ENCODE measurements around the gene MOCS1. TPM values are rescaled to one million over a fixed set of nuclear protein-coding genes. Genes with fewer than 3 reads are reported as not detected.

Gene MOCS1
- total and polyA plus RNA-seq, 9 donors, result 4.5 to 7.6 (median 5.8) TPM

- Histone ChIP-seq H3K4me3 (ENCODE audit: low read length) (no peak overlapping the region), H3K4me1 (ENCODE audit: control insufficient read depth, insufficient read depth, low read length) (peaks cover 16% of the 10 kb centered on the region), H3K27me3 (ENCODE audit: control insufficient read depth, insufficient read depth, low read length) (no peaks in the 10 kb centered on the region), H3K27ac (ENCODE audit: low read length) (no peak overlapping the region), H3K36me3 (ENCODE audit: control insufficient read depth, insufficient read depth, low read length) (no peaks in the 10 kb centered on the region), H3K9me3 (replicated peaks; ENCODE audit: control insufficient read depth, low read depth, low read length) (no peaks in the 10 kb centered on the region)
- no CpG with 5 or more reads among the region's 3 CpGs for WGBS (ENCODE audit: insufficient coverage)
- DNase-seq, result no peak
These were observed 3.5 kb upstream of the MOCS1 start for GRCh38 chr6:39937686-39938333.

- no peak overlapping the region for H3K4me3 ChIP-seq (ENCODE audit: low read length)
- H3K4me1 ChIP-seq (ENCODE audit: control insufficient read depth, insufficient read depth, low read length), result peaks cover 16% of the 10 kb centered on the region
- no peak overlapping the region for H3K27ac ChIP-seq (ENCODE audit: low read length)
- H3K36me3 ChIP-seq (ENCODE audit: control insufficient read depth, insufficient read depth, low read length), result no peaks in the 10 kb centered on the region
- WGBS (ENCODE audit: insufficient coverage), result 70% methylated on average over 1 of the region's 1 CpG
- no peaks in the 10 kb centered on the region for H3K9me3 ChIP-seq (replicated peaks; ENCODE audit: control insufficient read depth, low read depth, low read length)
- no peak for DNase-seq
- H3K27me3 ChIP-seq (ENCODE audit: control insufficient read depth, insufficient read depth, low read length), result no peaks in the 10 kb centered on the region
These were observed 2.6 kb upstream of the MOCS1 start for GRCh38 chr6:39936857-39937256.

- no peaks in the 10 kb centered on the region for H3K27me3 ChIP-seq (ENCODE audit: control insufficient read depth, insufficient read depth, low read length)
- H3K9me3 ChIP-seq (replicated peaks; ENCODE audit: control insufficient read depth, low read depth, low read length), result no peaks in the 10 kb centered on the region
- peak; percentile 77 for DNase-seq
- no peaks in the 10 kb centered on the region for H3K36me3 ChIP-seq (ENCODE audit: control insufficient read depth, insufficient read depth, low read length)
- H3K4me1 ChIP-seq (ENCODE audit: control insufficient read depth, insufficient read depth, low read length), result peaks cover 16% of the 10 kb centered on the region
- WGBS (ENCODE audit: insufficient coverage), result 20% methylated on average over 1 of the region's 2 CpGs
- no peak overlapping the region for H3K4me3 ChIP-seq (ENCODE audit: low read length)
- no peak overlapping the region for H3K27ac ChIP-seq (ENCODE audit: low read length)
These were observed 979 bp upstream of the MOCS1 start for GRCh38 chr6:39935241-39935640.

- peaks cover 13% of the 10 kb centered on the region for H3K4me1 ChIP-seq (ENCODE audit: control insufficient read depth, insufficient read depth, low read length)
- no peak overlapping the region for H3K27ac ChIP-seq (ENCODE audit: low read length)
- H3K4me3 ChIP-seq (ENCODE audit: low read length), result peak overlapping the region; percentile 57
- WGBS (ENCODE audit: insufficient coverage), result 6% methylated on average over 7 of the region's 9 CpGs
- no peak for DNase-seq
- H3K9me3 ChIP-seq (replicated peaks; ENCODE audit: control insufficient read depth, low read depth, low read length), result no peaks in the 10 kb centered on the region
- H3K27me3 ChIP-seq (ENCODE audit: control insufficient read depth, insufficient read depth, low read length), result no peaks in the 10 kb centered on the region
- no peaks in the 10 kb centered on the region for H3K36me3 ChIP-seq (ENCODE audit: control insufficient read depth, insufficient read depth, low read length)
These were observed 562 bp downstream of the MOCS1 start for GRCh38 chr6:39933669-39934130.

DNA sequence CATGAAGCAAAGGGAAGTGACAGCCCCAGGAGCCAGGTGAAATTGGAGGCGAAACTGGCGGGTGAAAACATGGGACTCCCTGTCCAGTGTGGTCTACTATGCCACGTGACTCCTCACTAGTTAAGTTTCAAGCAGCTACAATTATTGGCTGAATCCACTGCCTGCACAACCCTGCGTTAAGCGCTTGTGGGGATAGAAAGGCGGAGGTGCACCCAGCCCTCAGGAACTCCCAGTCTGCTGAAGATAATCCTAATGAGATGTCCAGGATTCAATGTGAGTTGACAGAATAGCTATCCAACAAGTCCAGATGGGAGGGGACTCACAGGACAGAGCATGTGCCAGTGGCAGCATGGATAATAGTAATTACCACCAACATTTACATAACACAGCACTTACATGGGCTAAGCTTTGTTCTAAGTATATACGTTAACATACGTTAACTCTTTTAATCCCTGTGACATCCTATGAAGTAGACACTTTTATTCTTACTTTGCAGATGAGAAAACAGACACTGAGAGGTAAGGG is 1.8 kb downstream of the MOCS1 start:
- H3K4me1 ChIP-seq (ENCODE audit: control insufficient read depth, insufficient read depth, low read length), result peaks cover 11% of the 10 kb centered on the region
- H3K4me3 ChIP-seq (ENCODE audit: low read length), result no peak overlapping the region
- no peaks in the 10 kb centered on the region for H3K36me3 ChIP-seq (ENCODE audit: control insufficient read depth, insufficient read depth, low read length)
- no peak for DNase-seq
- H3K27ac ChIP-seq (ENCODE audit: low read length), result no peak overlapping the region
- H3K27me3 ChIP-seq (ENCODE audit: control insufficient read depth, insufficient read depth, low read length), result no peaks in the 10 kb centered on the region
- H3K9me3 ChIP-seq (replicated peaks; ENCODE audit: control insufficient read depth, low read depth, low read length), result no peaks in the 10 kb centered on the region
- whole genome bisulfite sequencing (ENCODE audit: insufficient coverage), result 90% methylated on average over 5 of the region's 8 CpGs

DNA sequence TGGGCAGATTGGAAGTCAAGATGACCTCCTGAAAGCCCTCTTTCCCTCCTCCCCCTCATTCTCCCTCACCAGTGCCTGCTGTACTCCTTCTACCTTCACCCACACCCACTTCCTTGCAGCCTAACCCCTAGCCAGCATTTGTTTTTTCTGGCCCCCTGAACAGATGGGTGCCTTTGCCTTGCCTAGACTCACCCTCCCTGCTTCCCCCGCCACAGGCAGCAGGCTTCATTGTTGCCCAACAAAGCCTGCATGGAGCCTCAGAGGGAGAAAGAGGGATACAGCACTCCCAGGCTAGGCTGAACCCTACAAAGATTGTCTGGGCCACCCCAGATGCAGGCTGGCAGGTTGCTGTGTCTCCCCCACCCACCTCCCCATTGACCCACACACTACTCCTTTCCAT is 2.7 kb downstream of the MOCS1 start:
- WGBS (ENCODE audit: insufficient coverage), result 57% methylated on average over 1 of the region's 1 CpG
- DNase-seq, result no peak
- Histone ChIP-seq H3K4me1 (ENCODE audit: control insufficient read depth, insufficient read depth, low read length) (peaks cover 11% of the 10 kb centered on the region), H3K27ac (ENCODE audit: low read length) (no peak overlapping the region), H3K9me3 (replicated peaks; ENCODE audit: control insufficient read depth, low read depth, low read length) (no peaks in the 10 kb centered on the region), H3K4me3 (ENCODE audit: low read length) (no peak overlapping the region), H3K36me3 (ENCODE audit: control insufficient read depth, insufficient read depth, low read length) (no peaks in the 10 kb centered on the region), H3K27me3 (ENCODE audit: control insufficient read depth, insufficient read depth, low read length) (no peaks in the 10 kb centered on the region)

GRCh38 chr6:39930540-39930939 is 3.7 kb downstream of the MOCS1 start:
- Histone ChIP-seq H3K27me3 (ENCODE audit: control insufficient read depth, insufficient read depth, low read length) (no peaks in the 10 kb centered on the region), H3K36me3 (ENCODE audit: control insufficient read depth, insufficient read depth, low read length) (peaks cover 3% of the 10 kb centered on the region), H3K9me3 (replicated peaks; ENCODE audit: control insufficient read depth, low read depth, low read length) (no peaks in the 10 kb centered on the region), H3K4me1 (ENCODE audit: control insufficient read depth, insufficient read depth, low read length) (peaks cover 11% of the 10 kb centered on the region), H3K27ac (ENCODE audit: low read length) (no peak overlapping the region), H3K4me3 (ENCODE audit: low read length) (no peak overlapping the region)
- 100% methylated on average over 1 of the region's 4 CpGs for WGBS (ENCODE audit: insufficient coverage)
- no peak for DNase-seq

DNA sequence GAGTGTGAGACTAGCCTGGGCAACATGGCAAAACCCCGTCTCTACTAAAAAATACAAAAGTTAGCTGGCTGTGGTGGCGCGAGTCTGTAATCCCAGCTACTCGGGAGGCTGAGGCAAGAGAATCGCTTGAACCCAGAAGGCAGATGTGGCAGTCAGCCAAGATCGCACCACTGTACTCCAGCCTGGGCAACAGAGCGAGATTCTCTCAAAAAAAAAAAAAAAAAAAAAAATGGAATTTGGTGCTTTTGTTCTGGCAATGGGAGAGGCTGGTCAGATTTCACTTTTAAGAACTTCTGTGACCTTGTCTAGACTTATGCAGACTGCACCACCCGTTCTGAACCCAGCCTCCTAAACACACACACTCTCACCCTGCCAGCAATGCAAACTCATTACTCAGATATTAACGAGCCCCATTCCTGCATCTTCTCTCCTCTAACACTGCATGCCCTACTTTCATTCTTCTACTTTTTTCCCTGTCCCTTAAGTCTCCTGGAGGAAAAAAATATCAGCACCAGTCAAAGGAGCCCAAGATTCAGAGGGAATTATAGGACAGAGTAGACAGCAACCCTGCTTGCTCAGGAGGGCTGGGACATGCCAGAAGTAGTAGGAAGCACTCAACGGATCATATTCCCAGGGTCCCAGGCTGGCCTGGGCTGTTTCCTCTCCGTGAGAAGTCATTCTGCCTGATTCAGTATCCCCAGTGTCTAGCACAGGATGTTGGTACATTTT is 4.4 kb downstream of the MOCS1 start:
- DNase-seq, result no peak
- no peak overlapping the region for H3K4me3 ChIP-seq (ENCODE audit: low read length)
- peaks cover 3% of the 10 kb centered on the region for H3K36me3 ChIP-seq (ENCODE audit: control insufficient read depth, insufficient read depth, low read length)
- no peaks in the 10 kb centered on the region for H3K27me3 ChIP-seq (ENCODE audit: control insufficient read depth, insufficient read depth, low read length)
- H3K9me3 ChIP-seq (replicated peaks; ENCODE audit: control insufficient read depth, low read depth, low read length), result no peaks in the 10 kb centered on the region
- H3K27ac ChIP-seq (ENCODE audit: low read length), result no peak overlapping the region
- H3K4me1 ChIP-seq (ENCODE audit: control insufficient read depth, insufficient read depth, low read length), result peaks cover 11% of the 10 kb centered on the region
- WGBS (ENCODE audit: insufficient coverage), result 32% methylated on average over 4 of the region's 11 CpGs

GRCh38 chr6:39929039-39929732 is 5.1 kb downstream of the MOCS1 start:
- H3K4me1 ChIP-seq (ENCODE audit: control insufficient read depth, insufficient read depth, low read length), result peaks cover 9% of the 10 kb centered on the region
- H3K36me3 ChIP-seq (ENCODE audit: control insufficient read depth, insufficient read depth, low read length), result peaks cover 6% of the 10 kb centered on the region
- no peak overlapping the region for H3K4me3 ChIP-seq (ENCODE audit: low read length)
- no peaks in the 10 kb centered on the region for H3K9me3 ChIP-seq (replicated peaks; ENCODE audit: control insufficient read depth, low read depth, low read length)
- WGBS (ENCODE audit: insufficient coverage), result 66% methylated on average over 4 of the region's 9 CpGs
- H3K27me3 ChIP-seq (ENCODE audit: control insufficient read depth, insufficient read depth, low read length), result no peaks in the 10 kb centered on the region
- no peak overlapping the region for H3K27ac ChIP-seq (ENCODE audit: low read length)
- no peak for DNase-seq

- WGBS (ENCODE audit: insufficient coverage), result 43% methylated on average over 3 of the region's 11 CpGs
- H3K9me3 ChIP-seq (replicated peaks; ENCODE audit: control insufficient read depth, low read depth, low read length), result no peaks in the 10 kb centered on the region
- no peak overlapping the region for H3K27ac ChIP-seq (ENCODE audit: low read length)
- no peak for DNase-seq
- H3K36me3 ChIP-seq (ENCODE audit: control insufficient read depth, insufficient read depth, low read length), result peaks cover 18% of the 10 kb centered on the region
- no peaks in the 10 kb centered on the region for H3K27me3 ChIP-seq (ENCODE audit: control insufficient read depth, insufficient read depth, low read length)
- peaks cover 3% of the 10 kb centered on the region for H3K4me1 ChIP-seq (ENCODE audit: control insufficient read depth, insufficient read depth, low read length)
- H3K4me3 ChIP-seq (ENCODE audit: low read length), result no peak overlapping the region
These were observed 7.1 kb downstream of the MOCS1 start for GRCh38 chr6:39927159-39927558.
